ENCODE data around the gene TNS1.

GRCh38 chr2:217792626-217793527 lies 209.9 kb downstream of the TNS1 start:
- no peak for TF ChIP-seq EZH2phosphoT487 (IDR thresholded peaks at IDR 0.05; ENCODE audit: insufficient read depth, low read depth)
- no peak for TF ChIP-seq EZH2 (IDR thresholded peaks at IDR 0.05; ENCODE audit: insufficient read depth, poor library complexity, severe bottlenecking)

Measured in GM23248 (cell line).